Measurements from ENCODE around the gene CADPS. TPM values are rescaled to one million over a fixed set of nuclear protein-coding genes. Genes with fewer than 3 reads are reported as not detected.

Gene CADPS
- total RNA-seq, 6 experiments from 2014 or later = not detected

DNA sequence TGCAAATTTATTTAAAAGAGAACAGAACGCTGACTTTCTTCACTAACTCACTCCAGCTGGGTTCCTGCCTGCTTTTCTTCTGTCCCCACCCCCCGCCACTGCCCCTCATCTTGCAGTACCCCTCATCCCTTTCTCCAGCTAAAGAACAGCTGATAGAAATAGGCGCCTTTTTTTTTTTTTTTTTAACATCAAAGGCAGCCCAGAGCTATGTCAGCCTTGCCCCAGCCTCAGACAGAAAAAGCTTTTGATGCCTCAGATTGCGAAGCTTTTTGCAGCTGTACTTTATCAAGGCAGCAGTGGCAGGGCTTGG is 1.8 kb downstream of the CADPS start:
- Mint-ChIP-seq H3K27ac (no peak overlapping the region), H3K4me1 (ENCODE audit: low read depth) (no peaks in the 10 kb centered on the region), H3K27me3 (ENCODE audit: insufficient read depth) (peaks cover 9% of the 10 kb centered on the region; the same call in 1 of the 2 replicates)

GRCh38 chr3:62872318-62872717 is 2.9 kb downstream of the CADPS start:
- Mint-ChIP-seq H3K4me3 (no peak overlapping the region), H3K9me3 (peaks cover 22% of the 10 kb centered on the region)

More for the DNA sequence above, 1.8 kb downstream of the CADPS start:
- TF ChIP-seq CTCF (IDR thresholded peaks at IDR 0.05) = no peak
- Mint-ChIP-seq H3K4me3 (no peak overlapping the region), H3K9me3 (peaks cover 22% of the 10 kb centered on the region), H3K36me3 (ENCODE audit: low read depth) (peaks cover 4% of the 10 kb centered on the region; the same call in 1 of the 2 replicates)
- no peak for DNase-seq

GRCh38 chr3:62870321-62870720 is 4.9 kb downstream of the CADPS start:
- DNase-seq = peak; percentile 11

More at GRCh38 chr3:62872318-62872717, 2.9 kb downstream of the CADPS start:
- peaks cover 9% of the 10 kb centered on the region; the same call in 1 of the 2 replicates for H3K27me3 Mint-ChIP-seq (ENCODE audit: insufficient read depth)
- no peaks in the 10 kb centered on the region for H3K4me1 Mint-ChIP-seq (ENCODE audit: low read depth)
- H3K36me3 Mint-ChIP-seq (ENCODE audit: low read depth) = peaks cover 4% of the 10 kb centered on the region; the same call in 1 of the 2 replicates
- no peak overlapping the region for H3K27ac Mint-ChIP-seq
- TF ChIP-seq CTCF (IDR thresholded peaks at IDR 0.05) = no peak
- DNase-seq = no peak

DNA sequence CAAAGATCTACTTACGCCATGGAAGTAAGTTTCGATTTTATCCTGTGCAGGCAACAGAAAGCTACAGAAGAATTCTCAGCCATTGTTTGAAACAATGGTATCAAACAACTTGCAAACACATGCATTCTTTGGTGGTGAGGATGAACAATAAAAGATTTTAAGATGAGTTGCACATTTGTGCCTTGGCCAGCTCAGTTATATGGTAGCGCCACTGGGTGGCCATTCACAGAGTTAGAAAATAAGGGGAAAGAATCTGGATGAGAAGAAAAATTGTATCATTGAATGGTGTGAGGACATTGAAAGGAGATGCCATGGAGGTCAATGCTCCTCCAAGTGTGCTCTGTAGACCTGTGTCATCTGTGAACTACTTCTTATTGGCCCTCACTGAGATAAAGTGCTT is 11.6 kb downstream of the CADPS start:
- no peak for DNase-seq
- Mint-ChIP-seq H3K27ac (no peak overlapping the region), H3K4me3 (no peak overlapping the region), H3K9me3 (peaks cover 18% of the 10 kb centered on the region), H3K27me3 (ENCODE audit: insufficient read depth) (no peaks in the 10 kb centered on the region), H3K4me1 (ENCODE audit: low read depth) (no peaks in the 10 kb centered on the region), H3K36me3 (ENCODE audit: low read depth) (no peaks in the 10 kb centered on the region)
- TF ChIP-seq CTCF (IDR thresholded peaks at IDR 0.05) = no peak

More at GRCh38 chr3:62870321-62870720, 4.9 kb downstream of the CADPS start:
- Mint-ChIP-seq H3K4me1 (ENCODE audit: low read depth) (no peaks in the 10 kb centered on the region), H3K27me3 (ENCODE audit: insufficient read depth) (peaks cover 9% of the 10 kb centered on the region; the same call in 1 of the 2 replicates), H3K9me3 (peaks cover 4% of the 10 kb centered on the region), H3K4me3 (no peak overlapping the region), H3K27ac (no peak overlapping the region), H3K36me3 (ENCODE audit: low read depth) (peaks cover 4% of the 10 kb centered on the region; the same call in 1 of the 2 replicates)
- no peak for TF ChIP-seq CTCF (IDR thresholded peaks at IDR 0.05)

DNA sequence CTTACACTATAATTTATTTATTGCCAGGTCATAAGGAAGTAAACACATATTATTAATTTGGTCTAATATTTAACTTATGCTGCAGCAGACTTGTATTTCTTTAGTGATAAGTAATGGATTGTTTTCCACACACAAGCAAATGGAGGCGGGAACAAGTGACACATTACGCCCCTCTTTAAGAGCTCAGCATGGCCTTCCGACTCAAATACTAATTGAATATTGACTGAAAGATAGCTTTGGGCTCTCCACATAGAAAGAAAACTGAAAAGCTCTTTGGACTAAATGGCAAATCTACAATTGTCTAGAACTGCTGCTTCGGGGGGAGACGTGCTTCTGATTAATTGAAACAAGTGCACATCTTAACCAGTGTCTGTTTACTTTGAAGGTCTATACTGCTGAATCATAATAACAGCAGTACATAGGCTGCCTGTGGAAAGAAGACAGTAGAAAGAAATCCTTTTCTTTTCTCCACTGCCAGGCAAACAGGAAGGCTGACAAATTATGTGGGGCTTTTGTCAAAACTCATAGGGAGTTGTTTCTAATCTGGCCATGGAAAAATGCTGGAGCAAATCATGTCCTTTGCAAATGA is 15.9 kb downstream of the CADPS start:
- H3K4me3 Mint-ChIP-seq = no peak overlapping the region
- DNase-seq = no peak
- H3K9me3 Mint-ChIP-seq = peaks cover 15% of the 10 kb centered on the region
- no peaks in the 10 kb centered on the region for H3K4me1 Mint-ChIP-seq (ENCODE audit: low read depth)
- no peaks in the 10 kb centered on the region for H3K27me3 Mint-ChIP-seq (ENCODE audit: insufficient read depth)
- H3K27ac Mint-ChIP-seq = no peak overlapping the region
- H3K36me3 Mint-ChIP-seq (ENCODE audit: low read depth) = no peaks in the 10 kb centered on the region
- TF ChIP-seq CTCF (IDR thresholded peaks at IDR 0.05) = no peak

Measured in HFFc6 (cell line).